A549 (cell line): ENCODE measurements around the gene CREB3L1. TPM values are rescaled to one million over a fixed set of nuclear protein-coding genes. Genes with fewer than 3 reads are reported as not detected.
A peak's percentile ranks its signal among the peaks of the same experiment; 100 is the strongest.

Experiments
- ATAC-seq, 2 experiments: fragments of 200-7000 bp in 1 of 2; fragments of >200 bp in 1 of 2; cut with Nextera tagmentation in 1 of 2; cut with Tn5 transposase in 1 of 2; 3 replicates each; pipeline versions ENCODE4 v1.8.0 to v1.9.1; 2018 to 2020; ENCODE audit warnings: mild to moderate bottlenecking in 1 of 2, moderate library complexity in 1 of 2
- CTCF ChIA-PET: fragments of 300-600 bp; sonication (Branson Sonifier 250); formaldehyde crosslinking; extraction: SDS; loops from one replicate; lab custom pipeline; 2021; ENCODE audit warnings: antibody characterized with exemption, inconsistent platforms; lab: Yijun Ruan, JAX
- POLR2A ChIA-PET: fragments of 350-600 bp; formaldehyde crosslinking; extraction: SDS; loops from one replicate; lab custom pipeline; 2021; ENCODE audit warnings: antibody characterized with exemption, inconsistent platforms; lab: Yijun Ruan, JAX
- DNase-seq, 2 experiments: peaks; one replicate each; pipeline versions ENCODE4 v3.0.0 to v3.0.0-alpha.2; 2011 to 2016; ENCODE audit warnings: low read depth in 1 of 2, low spot score in 1 of 2
- FAIRE-seq: peaks from 2 replicates; lab custom pipeline; 2011; peaks lifted over from hg19 to GRCh38; lab: Jason Lieb, UNC
- H3K27ac ChIP-seq, 2 experiments: fragments of >200 bp; sonication (Bioruptor Twin); formaldehyde crosslinking; 3 replicates each; pipeline ENCODE4 v1.5.1; 2016 to 2017
- H3K4me1 ChIP-seq: fragments of >200 bp; sonication (Bioruptor Twin); formaldehyde crosslinking; 3 replicates; pipeline ENCODE4 v1.6.1; 2016
- H3K4me2 ChIP-seq: fragments of >200 bp; sonication (Bioruptor Twin); formaldehyde crosslinking; 3 replicates; pipeline ENCODE4 v1.6.1; 2016
- H3K4me3 ChIP-seq: fragments of >200 bp; sonication (Bioruptor Twin); formaldehyde crosslinking; 3 replicates; pipeline ENCODE4 v1.5.1; 2016
- H3K9me3 ChIP-seq: fragments of >200 bp; sonication (Bioruptor Twin); formaldehyde crosslinking; 3 replicates; pipeline ENCODE4 v1.6.1; 2016
- BHLHE40 ChIP-seq: IDR thresholded peaks from 2 replicates; pipeline ENCODE4 v1.6.1; 2012; ENCODE audit warnings: low read depth, low read length, inconsistent platforms
- CBX2 ChIP-seq: fragments of 200-600 bp; sonication (generic); IDR thresholded peaks from 2 replicates; pipeline ENCODE4 v1.6.1; 2016; ENCODE audit warnings: low read depth, mild to moderate bottlenecking, borderline replicate concordance
- CHD2 ChIP-seq: fragments of 150-350 bp; IDR thresholded peaks from 2 replicates; pipeline ENCODE4 v1.6.1; 2014; ENCODE audit warnings: low read length; ENCODE audit not compliant: partially characterized antibody
- ESRRA ChIP-seq: fragments of 150-350 bp; IDR thresholded peaks from 2 replicates; pipeline ENCODE4 v1.6.1; 2014; ENCODE audit warnings: mild to moderate bottlenecking, low read length, borderline replicate concordance
- FOSB ChIP-seq: fragments of 250-450 bp; sonication (Bioruptor Pico); IDR thresholded peaks from 2 replicates; pipeline ENCODE4 v1.5.0; 2020; ENCODE audit warnings: mild to moderate bottlenecking, moderate library complexity
- FOXS1 ChIP-seq: fragments of 250-450 bp; sonication (Bioruptor Pico); IDR thresholded peaks from 2 replicates; pipeline ENCODE4 v1.5.0; 2020; ENCODE audit warnings: mild to moderate bottlenecking, moderate library complexity
- HDAC2 ChIP-seq: fragments of 200-600 bp; sonication (generic); IDR thresholded peaks from 2 replicates; pipeline ENCODE4 v1.6.1; 2016
- HEYL ChIP-seq: fragments of 250-450 bp; sonication (Bioruptor Pico); IDR thresholded peaks from 2 replicates; pipeline ENCODE4 v1.8.0; 2021; ENCODE audit warnings: mild to moderate bottlenecking, moderate library complexity
- JUNB ChIP-seq: fragments of >200 bp; sonication (Bioruptor Twin); formaldehyde crosslinking; IDR thresholded peaks from 2 replicates; pipeline ENCODE4 v1.6.1; 2016
- KDM5A ChIP-seq: fragments of 200-600 bp; sonication (generic); IDR thresholded peaks from 2 replicates; pipeline ENCODE4 v1.6.1; 2016; ENCODE audit warnings: antibody characterized with exemption, mild to moderate bottlenecking
- NFE2L2 ChIP-seq: fragments of 150-350 bp; conservative IDR thresholded peaks from 2 replicates; pipeline ENCODE4 v1.6.1; 2014; ENCODE audit warnings: low read length
- PHF8 ChIP-seq: fragments of 200-600 bp; sonication (generic); IDR thresholded peaks from 2 replicates; pipeline ENCODE4 v1.6.1; 2016; ENCODE audit warnings: low read depth, mild to moderate bottlenecking, antibody characterized with exemption, moderate library complexity, borderline replicate concordance
- SMC3 ChIP-seq: fragments of >200 bp; sonication (Bioruptor Twin); formaldehyde crosslinking; IDR thresholded peaks from 3 replicates; pipeline ENCODE4 v1.6.1; 2018; ENCODE audit warnings: inconsistent platforms
- WGBS: methylation state at CpG from one replicate; pipeline ENCODE4 v1.1.6; 2017; ENCODE audit errors: missing lambda C conversion rate; 5-methylcytosine and 5-hydroxymethylcytosine counted together
- polyA plus RNA-seq, 4 experiments: library from polyadenylated mRNA; depleted of rRNA in 3 of 4; stranded (reverse); fragments of >200 nt; fragmentation: RNase III in 1 of 4; extraction: RNeasy Plus Mini Kit Qiagen cat#74134 plus additional on column Dnase treatment in 1 of 4; gene quantifications; 2 replicates in 3 of 4; 3 replicates in 1 of 4; pipeline ENCODE4 v1.2.3, GENCODE V29; 2011 to 2017
- TF ChIP-seq, protein P1 (sequence below): fragments of >200 bp; sonication (Bioruptor Twin); formaldehyde crosslinking; IDR thresholded peaks from 3 replicates; pipeline ENCODE4 v1.6.1; 2016
- TF ChIP-seq, protein P2 (sequence below): IDR thresholded peaks from 2 replicates; pipeline ENCODE4 v1.6.1; 2012
- TF ChIP-seq, protein P3 (sequence below): fragments of >200 bp; sonication (Bioruptor Twin); formaldehyde crosslinking; IDR thresholded peaks from 2 replicates; pipeline ENCODE4 v1.6.1; 2016
- TF ChIP-seq, protein P4 (sequence below): IDR thresholded peaks from 2 replicates; pipeline ENCODE4 v1.6.1; 2012; ENCODE audit warnings: low read depth, borderline replicate concordance
- TF ChIP-seq, protein P5 (sequence below): fragments of 200-600 bp; sonication (generic); IDR thresholded peaks from 2 replicates; pipeline ENCODE4 v1.6.1; 2016; ENCODE audit warnings: antibody characterized with exemption, mild to moderate bottlenecking, moderate library complexity
- TF ChIP-seq, protein P6 (sequence below): fragments of 250-450 bp; sonication (Bioruptor Pico); IDR thresholded peaks from 2 replicates; pipeline ENCODE4 v1.5.0; 2020; ENCODE audit warnings: low read depth, mild to moderate bottlenecking, moderate library complexity

Gene CREB3L1
- polyA plus RNA-seq, 2 of the 4 experiments (the other 2 are of a cell fraction), result 0.61 to 2.3 TPM

DNA sequence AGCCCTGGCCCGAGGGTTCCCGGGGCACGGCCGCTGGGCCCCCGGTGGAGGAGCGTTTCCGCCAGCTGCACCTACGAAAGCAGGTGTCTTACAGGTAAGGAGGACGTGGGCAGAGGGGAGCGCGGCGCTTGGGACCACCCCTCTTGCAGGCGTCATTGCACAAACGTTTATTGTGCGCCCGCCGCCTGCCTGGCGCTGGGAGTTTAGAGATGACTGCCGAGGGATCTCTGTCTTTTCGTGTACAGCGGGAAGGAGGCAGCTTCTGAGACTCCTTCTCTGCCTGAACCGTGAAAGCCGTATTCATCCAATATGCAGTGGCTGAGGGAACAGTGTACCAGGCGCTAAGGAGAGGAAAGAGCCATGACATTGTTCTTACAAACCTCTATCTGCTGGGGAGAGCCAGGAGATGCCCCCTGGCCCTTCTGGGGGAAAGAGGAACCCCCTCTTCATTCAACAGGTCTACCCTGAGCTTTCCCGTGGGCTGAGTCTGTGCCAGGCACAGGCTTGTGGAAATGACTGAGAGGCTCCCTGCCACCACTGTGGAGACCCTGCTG is 56.0 kb downstream of the CREB3L1 start:
- FAIRE-seq (no peak), ATAC-seq (no peak), DNase-seq (no peak)
- Histone ChIP-seq H3K4me1 (peaks cover 3% of the 10 kb centered on the region; the same call in 1 of the 3 replicates), H3K4me2 (peak overlapping the region; percentile 73), H3K9me3 (no peaks in the 10 kb centered on the region), H3K4me3 (peak overlapping the region; percentile 28; the same call in 1 of the 3 replicates), H3K27ac (no peak overlapping the region)
- CTCF ChIA-PET, result interaction anchor here (0.7 to 1.5 kb wide), 10 partner anchors 10 to 284 kb away, joined by 3 to 6 read pairs (median 4); partner anchors contain the start of genes ATG13 and HARBI1
- WGBS, result 78% methylated on average over 23 of the region's 25 CpGs
- TF ChIP-seq, protein P1, sequence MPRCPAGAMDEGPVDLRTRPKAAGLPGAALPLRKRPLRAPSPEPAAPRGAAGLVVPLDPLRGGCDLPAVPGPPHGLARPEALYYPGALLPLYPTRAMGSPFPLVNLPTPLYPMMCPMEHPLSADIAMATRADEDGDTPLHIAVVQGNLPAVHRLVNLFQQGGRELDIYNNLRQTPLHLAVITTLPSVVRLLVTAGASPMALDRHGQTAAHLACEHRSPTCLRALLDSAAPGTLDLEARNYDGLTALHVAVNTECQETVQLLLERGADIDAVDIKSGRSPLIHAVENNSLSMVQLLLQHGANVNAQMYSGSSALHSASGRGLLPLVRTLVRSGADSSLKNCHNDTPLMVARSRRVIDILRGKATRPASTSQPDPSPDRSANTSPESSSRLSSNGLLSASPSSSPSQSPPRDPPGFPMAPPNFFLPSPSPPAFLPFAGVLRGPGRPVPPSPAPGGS, result no peak
- TF ChIP-seq FOSB (CRISPR knock-in tag), result no peak
- TF ChIP-seq, protein P2, sequence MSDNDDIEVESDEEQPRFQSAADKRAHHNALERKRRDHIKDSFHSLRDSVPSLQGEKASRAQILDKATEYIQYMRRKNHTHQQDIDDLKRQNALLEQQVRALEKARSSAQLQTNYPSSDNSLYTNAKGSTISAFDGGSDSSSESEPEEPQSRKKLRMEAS, result no peak
- TF ChIP-seq, protein P3, sequence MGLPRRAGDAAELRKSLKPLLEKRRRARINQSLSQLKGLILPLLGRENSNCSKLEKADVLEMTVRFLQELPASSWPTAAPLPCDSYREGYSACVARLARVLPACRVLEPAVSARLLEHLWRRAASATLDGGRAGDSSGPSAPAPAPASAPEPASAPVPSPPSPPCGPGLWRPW, result no peak
- POLR2A ChIA-PET, result no interaction called here

DNA sequence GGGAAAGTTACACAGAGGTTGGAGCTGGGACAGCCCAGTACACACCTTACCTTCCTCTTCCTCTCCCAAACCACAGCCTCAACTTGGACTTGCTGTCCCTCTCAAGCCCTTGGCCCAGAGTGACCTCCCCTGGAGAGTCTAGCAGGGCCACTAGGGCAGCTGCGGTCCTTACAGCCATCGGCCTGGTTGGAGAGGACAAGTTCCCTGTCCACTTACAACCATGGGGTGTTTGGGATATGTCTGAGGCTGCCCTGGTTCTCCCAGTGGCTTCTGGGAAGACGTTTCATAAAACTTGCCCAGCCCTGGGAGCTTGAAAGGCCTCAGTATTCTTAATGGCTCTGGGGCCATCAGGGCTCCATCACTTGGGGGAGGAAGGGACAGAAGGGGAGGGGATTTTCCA is 56.7 kb downstream of the CREB3L1 start:
- H3K4me1 ChIP-seq, result peaks cover 10% of the 10 kb centered on the region
- no peak for FAIRE-seq
- H3K4me2 ChIP-seq, result no peak overlapping the region
- no peak for TF ChIP-seq FOXS1
- TF ChIP-seq, protein P4, sequence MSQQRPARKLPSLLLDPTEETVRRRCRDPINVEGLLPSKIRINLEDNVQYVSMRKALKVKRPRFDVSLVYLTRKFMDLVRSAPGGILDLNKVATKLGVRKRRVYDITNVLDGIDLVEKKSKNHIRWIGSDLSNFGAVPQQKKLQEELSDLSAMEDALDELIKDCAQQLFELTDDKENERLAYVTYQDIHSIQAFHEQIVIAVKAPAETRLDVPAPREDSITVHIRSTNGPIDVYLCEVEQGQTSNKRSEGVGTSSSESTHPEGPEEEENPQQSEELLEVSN, result no peak
- no peak for TF ChIP-seq BHLHE40
- no peak for TF ChIP-seq CHD2
- TF ChIP-seq, protein P5, sequence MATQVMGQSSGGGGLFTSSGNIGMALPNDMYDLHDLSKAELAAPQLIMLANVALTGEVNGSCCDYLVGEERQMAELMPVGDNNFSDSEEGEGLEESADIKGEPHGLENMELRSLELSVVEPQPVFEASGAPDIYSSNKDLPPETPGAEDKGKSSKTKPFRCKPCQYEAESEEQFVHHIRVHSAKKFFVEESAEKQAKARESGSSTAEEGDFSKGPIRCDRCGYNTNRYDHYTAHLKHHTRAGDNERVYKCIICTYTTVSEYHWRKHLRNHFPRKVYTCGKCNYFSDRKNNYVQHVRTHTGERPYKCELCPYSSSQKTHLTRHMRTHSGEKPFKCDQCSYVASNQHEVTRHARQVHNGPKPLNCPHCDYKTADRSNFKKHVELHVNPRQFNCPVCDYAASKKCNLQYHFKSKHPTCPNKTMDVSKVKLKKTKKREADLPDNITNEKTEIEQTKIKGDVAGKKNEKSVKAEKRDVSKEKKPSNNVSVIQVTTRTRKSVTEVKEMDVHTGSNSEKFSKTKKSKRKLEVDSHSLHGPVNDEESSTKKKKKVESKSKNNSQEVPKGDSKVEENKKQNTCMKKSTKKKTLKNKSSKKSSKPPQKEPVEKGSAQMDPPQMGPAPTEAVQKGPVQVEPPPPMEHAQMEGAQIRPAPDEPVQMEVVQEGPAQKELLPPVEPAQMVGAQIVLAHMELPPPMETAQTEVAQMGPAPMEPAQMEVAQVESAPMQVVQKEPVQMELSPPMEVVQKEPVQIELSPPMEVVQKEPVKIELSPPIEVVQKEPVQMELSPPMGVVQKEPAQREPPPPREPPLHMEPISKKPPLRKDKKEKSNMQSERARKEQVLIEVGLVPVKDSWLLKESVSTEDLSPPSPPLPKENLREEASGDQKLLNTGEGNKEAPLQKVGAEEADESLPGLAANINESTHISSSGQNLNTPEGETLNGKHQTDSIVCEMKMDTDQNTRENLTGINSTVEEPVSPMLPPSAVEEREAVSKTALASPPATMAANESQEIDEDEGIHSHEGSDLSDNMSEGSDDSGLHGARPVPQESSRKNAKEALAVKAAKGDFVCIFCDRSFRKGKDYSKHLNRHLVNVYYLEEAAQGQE, result no peak
- no peak for TF ChIP-seq HDAC2
- TF ChIP-seq, protein P6, sequence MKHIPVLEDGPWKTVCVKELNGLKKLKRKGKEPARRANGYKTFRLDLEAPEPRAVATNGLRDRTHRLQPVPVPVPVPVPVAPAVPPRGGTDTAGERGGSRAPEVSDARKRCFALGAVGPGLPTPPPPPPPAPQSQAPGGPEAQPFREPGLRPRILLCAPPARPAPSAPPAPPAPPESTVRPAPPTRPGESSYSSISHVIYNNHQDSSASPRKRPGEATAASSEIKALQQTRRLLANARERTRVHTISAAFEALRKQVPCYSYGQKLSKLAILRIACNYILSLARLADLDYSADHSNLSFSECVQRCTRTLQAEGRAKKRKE (CRISPR knock-in tag), result no peak
- no peak for TF ChIP-seq PHF8
- TF ChIP-seq KDM5A, result no peak
- no peak for TF ChIP-seq ESRRA
- TF ChIP-seq NFE2L2, result no peak
- TF ChIP-seq HEYL (CRISPR knock-in tag), result no peak
- TF ChIP-seq, protein P1, result no peak
- no peak for TF ChIP-seq SMC3
- no peak for TF ChIP-seq CBX2
- TF ChIP-seq JUNB, result no peak
- WGBS, result 79% methylated on average over 3 of the region's 3 CpGs
- ChIA-PET POLR2A (no interaction called here), CTCF (interaction anchor here (0.7 to 1.5 kb wide), 8 partner anchors 10 to 283 kb away, joined by 3 to 6 read pairs (median 4); partner anchors contain the start of genes ATG13 and HARBI1)
- no peak overlapping the region for H3K27ac ChIP-seq
- H3K4me3 ChIP-seq, result no peak overlapping the region
- ATAC-seq, result no peak
- H3K9me3 ChIP-seq, result no peaks in the 10 kb centered on the region
- no peak for DNase-seq
